ENCODE data around the gene LRRC75B.

DNA sequence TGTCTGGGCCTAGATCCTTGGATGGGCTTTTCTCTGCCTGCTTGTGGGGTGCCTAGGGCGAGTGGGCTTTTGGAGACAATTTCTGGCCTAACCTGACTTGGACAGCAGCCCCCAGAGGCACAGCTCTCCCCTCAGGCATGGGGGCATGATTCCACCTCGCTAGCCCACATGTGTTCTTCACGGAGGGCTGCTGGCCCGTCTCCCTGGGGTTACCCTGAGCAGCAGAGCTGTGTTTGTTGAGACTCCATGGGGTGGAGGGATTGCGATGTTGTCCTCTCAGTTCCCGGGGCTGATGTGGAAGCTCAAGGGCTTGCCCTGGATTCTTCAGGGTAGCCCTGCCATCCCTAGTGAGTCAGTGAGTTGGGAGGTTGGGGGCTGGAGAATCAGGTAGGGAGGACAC, 2.4 kb upstream of the LRRC75B start:
- TF ChIP-seq, protein P1, sequence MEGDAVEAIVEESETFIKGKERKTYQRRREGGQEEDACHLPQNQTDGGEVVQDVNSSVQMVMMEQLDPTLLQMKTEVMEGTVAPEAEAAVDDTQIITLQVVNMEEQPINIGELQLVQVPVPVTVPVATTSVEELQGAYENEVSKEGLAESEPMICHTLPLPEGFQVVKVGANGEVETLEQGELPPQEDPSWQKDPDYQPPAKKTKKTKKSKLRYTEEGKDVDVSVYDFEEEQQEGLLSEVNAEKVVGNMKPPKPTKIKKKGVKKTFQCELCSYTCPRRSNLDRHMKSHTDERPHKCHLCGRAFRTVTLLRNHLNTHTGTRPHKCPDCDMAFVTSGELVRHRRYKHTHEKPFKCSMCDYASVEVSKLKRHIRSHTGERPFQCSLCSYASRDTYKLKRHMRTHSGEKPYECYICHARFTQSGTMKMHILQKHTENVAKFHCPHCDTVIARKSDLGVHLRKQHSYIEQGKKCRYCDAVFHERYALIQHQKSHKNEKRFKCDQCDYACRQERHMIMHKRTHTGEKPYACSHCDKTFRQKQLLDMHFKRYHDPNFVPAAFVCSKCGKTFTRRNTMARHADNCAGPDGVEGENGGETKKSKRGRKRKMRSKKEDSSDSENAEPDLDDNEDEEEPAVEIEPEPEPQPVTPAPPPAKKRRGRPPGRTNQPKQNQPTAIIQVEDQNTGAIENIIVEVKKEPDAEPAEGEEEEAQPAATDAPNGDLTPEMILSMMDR (conservative IDR thresholded peaks at IDR 0.05; ENCODE audit: low read depth, low read length), result no peak
- no peak for TF ChIP-seq EZH2 (IDR thresholded peaks at IDR 0.05; ENCODE audit: borderline replicate concordance, low read depth, low read length, poor library complexity, severe bottlenecking)
